A549 (cell line): ENCODE results near the gene TRIM10.

Experiments
- CEBPB ChIP-seq, 2 experiments: fragments of >200 bp in 1 of 2; sonication (Bioruptor Twin) in 1 of 2; formaldehyde crosslinking in 1 of 2; IDR thresholded peaks; 2 replicates each; pipeline ENCODE4 v1.6.1; 2012 to 2016
- EHF ChIP-seq: fragments of 250-450 bp; sonication (Bioruptor Pico); IDR thresholded peaks from 2 replicates; pipeline ENCODE4 v1.5.0; 2020; ENCODE audit warnings: mild to moderate bottlenecking
- EP300 ChIP-seq, 2 experiments: fragments of >200 bp; sonication (Bioruptor Twin); formaldehyde crosslinking; IDR thresholded peaks; 2 replicates in 1 of 2; 3 replicates in 1 of 2; pipeline ENCODE4 v1.6.1; 2016 to 2017
- HOXA7 ChIP-seq: fragments of 250-450 bp; sonication (Bioruptor Pico); IDR thresholded peaks from 2 replicates; pipeline ENCODE4 v1.5.0; 2020; ENCODE audit warnings: mild to moderate bottlenecking, moderate library complexity
- KDM1A ChIP-seq: fragments of 200-600 bp; sonication (generic); IDR thresholded peaks from 2 replicates; pipeline ENCODE4 v1.6.1; 2016; ENCODE audit warnings: low read depth, mild to moderate bottlenecking
- MYC ChIP-seq: IDR thresholded peaks from 2 replicates; pipeline ENCODE4 v1.6.1; 2012; ENCODE audit warnings: mild to moderate bottlenecking, inconsistent platforms, low read length, improper control_type of control experiment, borderline replicate concordance
- POLR2A ChIP-seq: IDR thresholded peaks from 2 replicates; pipeline ENCODE4 v1.6.1; 2012; ENCODE audit warnings: mild to moderate bottlenecking, low read length
- POLR2AphosphoS2 ChIP-seq: conservative IDR thresholded peaks from 2 replicates; pipeline ENCODE4 v1.6.1; 2012; ENCODE audit warnings: low read length, improper control_type of control experiment, inconsistent platforms
- SMC3 ChIP-seq: fragments of >200 bp; sonication (Bioruptor Twin); formaldehyde crosslinking; IDR thresholded peaks from 3 replicates; pipeline ENCODE4 v1.6.1; 2018; ENCODE audit warnings: inconsistent platforms
- TF ChIP-seq, protein P1 (sequence below): IDR thresholded peaks from 2 replicates; pipeline ENCODE4 v1.6.1; 2012; ENCODE audit warnings: low read depth, borderline replicate concordance
- TF ChIP-seq, protein P2 (sequence below): fragments of >200 bp; sonication (Bioruptor Twin); formaldehyde crosslinking; IDR thresholded peaks from 3 replicates; pipeline ENCODE4 v1.5.1; 2016
- TF ChIP-seq, protein P3 (sequence below): fragments of 200-600 bp; sonication (generic); IDR thresholded peaks from 2 replicates; pipeline ENCODE4 v1.6.1; 2016; ENCODE audit warnings: antibody characterized with exemption, mild to moderate bottlenecking, moderate library complexity
- TF ChIP-seq, protein P4 (sequence below): fragments of >200 bp; sonication (Bioruptor Twin); formaldehyde crosslinking; IDR thresholded peaks from 3 replicates; pipeline ENCODE4 v1.6.1; 2016
- TF ChIP-seq, protein P5 (sequence below): fragments of 450-650 bp; IDR thresholded peaks from 2 replicates; pipeline ENCODE4 v1.6.1; 2014; ENCODE audit warnings: antibody characterized with exemption

DNA sequence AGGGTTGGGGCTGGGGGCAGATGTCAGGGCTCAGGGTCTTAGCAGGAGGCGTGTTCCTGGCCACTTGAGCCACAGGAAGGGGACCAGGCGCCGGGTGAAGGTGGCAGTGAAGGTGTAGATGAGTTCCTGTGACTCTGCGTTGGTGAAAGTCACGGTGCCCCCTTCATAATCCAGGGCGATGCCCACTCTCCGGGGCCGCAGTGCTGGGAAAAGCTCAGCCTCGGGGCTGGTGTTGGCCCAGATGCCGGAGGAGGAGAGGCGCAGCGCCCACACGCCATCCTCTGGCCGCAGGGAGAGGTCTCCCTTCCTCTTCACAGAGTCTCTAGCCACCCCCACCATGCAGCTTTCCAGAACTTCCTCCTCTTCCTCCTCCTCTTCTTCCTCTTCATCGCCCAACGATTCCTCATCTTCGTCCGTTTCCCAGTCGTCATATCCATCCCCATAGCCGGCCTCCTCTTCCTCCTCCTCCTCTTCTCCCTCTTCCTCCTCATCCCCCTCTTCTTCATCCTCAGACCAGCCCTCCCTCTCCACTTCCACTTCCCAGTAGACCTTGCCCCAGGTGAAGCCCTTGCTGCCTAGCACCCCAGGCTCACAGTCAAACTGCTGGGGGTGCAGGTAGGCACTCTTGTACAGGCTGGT is 25.0 kb upstream of the TRIM10 start:
- TF ChIP-seq EHF (CRISPR knock-in tag): no peak
- TF ChIP-seq, protein P1, sequence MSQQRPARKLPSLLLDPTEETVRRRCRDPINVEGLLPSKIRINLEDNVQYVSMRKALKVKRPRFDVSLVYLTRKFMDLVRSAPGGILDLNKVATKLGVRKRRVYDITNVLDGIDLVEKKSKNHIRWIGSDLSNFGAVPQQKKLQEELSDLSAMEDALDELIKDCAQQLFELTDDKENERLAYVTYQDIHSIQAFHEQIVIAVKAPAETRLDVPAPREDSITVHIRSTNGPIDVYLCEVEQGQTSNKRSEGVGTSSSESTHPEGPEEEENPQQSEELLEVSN: no peak
- TF ChIP-seq, protein P2, sequence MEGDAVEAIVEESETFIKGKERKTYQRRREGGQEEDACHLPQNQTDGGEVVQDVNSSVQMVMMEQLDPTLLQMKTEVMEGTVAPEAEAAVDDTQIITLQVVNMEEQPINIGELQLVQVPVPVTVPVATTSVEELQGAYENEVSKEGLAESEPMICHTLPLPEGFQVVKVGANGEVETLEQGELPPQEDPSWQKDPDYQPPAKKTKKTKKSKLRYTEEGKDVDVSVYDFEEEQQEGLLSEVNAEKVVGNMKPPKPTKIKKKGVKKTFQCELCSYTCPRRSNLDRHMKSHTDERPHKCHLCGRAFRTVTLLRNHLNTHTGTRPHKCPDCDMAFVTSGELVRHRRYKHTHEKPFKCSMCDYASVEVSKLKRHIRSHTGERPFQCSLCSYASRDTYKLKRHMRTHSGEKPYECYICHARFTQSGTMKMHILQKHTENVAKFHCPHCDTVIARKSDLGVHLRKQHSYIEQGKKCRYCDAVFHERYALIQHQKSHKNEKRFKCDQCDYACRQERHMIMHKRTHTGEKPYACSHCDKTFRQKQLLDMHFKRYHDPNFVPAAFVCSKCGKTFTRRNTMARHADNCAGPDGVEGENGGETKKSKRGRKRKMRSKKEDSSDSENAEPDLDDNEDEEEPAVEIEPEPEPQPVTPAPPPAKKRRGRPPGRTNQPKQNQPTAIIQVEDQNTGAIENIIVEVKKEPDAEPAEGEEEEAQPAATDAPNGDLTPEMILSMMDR: no peak
- TF ChIP-seq MYC: no peak
- TF ChIP-seq CEBPB (IDR thresholded peaks at IDR 0.05): no peak
- no peak for TF ChIP-seq POLR2AphosphoS2
- TF ChIP-seq, protein P3, sequence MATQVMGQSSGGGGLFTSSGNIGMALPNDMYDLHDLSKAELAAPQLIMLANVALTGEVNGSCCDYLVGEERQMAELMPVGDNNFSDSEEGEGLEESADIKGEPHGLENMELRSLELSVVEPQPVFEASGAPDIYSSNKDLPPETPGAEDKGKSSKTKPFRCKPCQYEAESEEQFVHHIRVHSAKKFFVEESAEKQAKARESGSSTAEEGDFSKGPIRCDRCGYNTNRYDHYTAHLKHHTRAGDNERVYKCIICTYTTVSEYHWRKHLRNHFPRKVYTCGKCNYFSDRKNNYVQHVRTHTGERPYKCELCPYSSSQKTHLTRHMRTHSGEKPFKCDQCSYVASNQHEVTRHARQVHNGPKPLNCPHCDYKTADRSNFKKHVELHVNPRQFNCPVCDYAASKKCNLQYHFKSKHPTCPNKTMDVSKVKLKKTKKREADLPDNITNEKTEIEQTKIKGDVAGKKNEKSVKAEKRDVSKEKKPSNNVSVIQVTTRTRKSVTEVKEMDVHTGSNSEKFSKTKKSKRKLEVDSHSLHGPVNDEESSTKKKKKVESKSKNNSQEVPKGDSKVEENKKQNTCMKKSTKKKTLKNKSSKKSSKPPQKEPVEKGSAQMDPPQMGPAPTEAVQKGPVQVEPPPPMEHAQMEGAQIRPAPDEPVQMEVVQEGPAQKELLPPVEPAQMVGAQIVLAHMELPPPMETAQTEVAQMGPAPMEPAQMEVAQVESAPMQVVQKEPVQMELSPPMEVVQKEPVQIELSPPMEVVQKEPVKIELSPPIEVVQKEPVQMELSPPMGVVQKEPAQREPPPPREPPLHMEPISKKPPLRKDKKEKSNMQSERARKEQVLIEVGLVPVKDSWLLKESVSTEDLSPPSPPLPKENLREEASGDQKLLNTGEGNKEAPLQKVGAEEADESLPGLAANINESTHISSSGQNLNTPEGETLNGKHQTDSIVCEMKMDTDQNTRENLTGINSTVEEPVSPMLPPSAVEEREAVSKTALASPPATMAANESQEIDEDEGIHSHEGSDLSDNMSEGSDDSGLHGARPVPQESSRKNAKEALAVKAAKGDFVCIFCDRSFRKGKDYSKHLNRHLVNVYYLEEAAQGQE: no peak
- no peak for TF ChIP-seq POLR2A
- no peak for TF ChIP-seq EP300 (IDR thresholded peaks at IDR 0.05)
- TF ChIP-seq HOXA7: no peak
- TF ChIP-seq KDM1A: no peak
- TF ChIP-seq SMC3: no peak
- TF ChIP-seq, protein P4, sequence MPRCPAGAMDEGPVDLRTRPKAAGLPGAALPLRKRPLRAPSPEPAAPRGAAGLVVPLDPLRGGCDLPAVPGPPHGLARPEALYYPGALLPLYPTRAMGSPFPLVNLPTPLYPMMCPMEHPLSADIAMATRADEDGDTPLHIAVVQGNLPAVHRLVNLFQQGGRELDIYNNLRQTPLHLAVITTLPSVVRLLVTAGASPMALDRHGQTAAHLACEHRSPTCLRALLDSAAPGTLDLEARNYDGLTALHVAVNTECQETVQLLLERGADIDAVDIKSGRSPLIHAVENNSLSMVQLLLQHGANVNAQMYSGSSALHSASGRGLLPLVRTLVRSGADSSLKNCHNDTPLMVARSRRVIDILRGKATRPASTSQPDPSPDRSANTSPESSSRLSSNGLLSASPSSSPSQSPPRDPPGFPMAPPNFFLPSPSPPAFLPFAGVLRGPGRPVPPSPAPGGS: no peak
- TF ChIP-seq, protein P5, sequence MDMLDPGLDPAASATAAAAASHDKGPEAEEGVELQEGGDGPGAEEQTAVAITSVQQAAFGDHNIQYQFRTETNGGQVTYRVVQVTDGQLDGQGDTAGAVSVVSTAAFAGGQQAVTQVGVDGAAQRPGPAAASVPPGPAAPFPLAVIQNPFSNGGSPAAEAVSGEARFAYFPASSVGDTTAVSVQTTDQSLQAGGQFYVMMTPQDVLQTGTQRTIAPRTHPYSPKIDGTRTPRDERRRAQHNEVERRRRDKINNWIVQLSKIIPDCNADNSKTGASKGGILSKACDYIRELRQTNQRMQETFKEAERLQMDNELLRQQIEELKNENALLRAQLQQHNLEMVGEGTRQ: no peak
